Activated CD8-positive, alpha-beta memory T cell treated with anti-CD3 and anti-CD28 coated beads, Interleukin-2, amount 50 U/mL, for 24 hours (primary cell): ENCODE results near the gene EPHB6.

Source experiments
- DNase-seq: peaks from one replicate; pipeline ENCODE4 v3.0.0-alpha.2; 2020; ENCODE audit errors: extremely low read depth

Gene EPHB6

GRCh38 chr7:142866361-142867096 is 11.7 kb downstream of the EPHB6 start:
- DNase-seq, result no peak

GRCh38 chr7:142867097-142867378 is 12.2 kb downstream of the EPHB6 start:
- DNase-seq, result no peak

GRCh38 chr7:142867398-142868187 is 12.7 kb downstream of the EPHB6 start:
- DNase-seq, result no peak

GRCh38 chr7:142868188-142868985 is 13.5 kb downstream of the EPHB6 start:
- DNase-seq, result no peak

- no peak for DNase-seq
Measured at GRCh38 chr7:142868986-142869415, 14.1 kb downstream of the EPHB6 start.

GRCh38 chr7:142869434-142869833 is 14.6 kb downstream of the EPHB6 start:
- no peak for DNase-seq

- no peak for DNase-seq
Measured at GRCh38 chr7:142870147-142870559, 15.3 kb downstream of the EPHB6 start.

GRCh38 chr7:142870566-142871259 is 15.8 kb downstream of the EPHB6 start:
- no peak for DNase-seq

GRCh38 chr7:142871260-142872105 is 16.6 kb downstream of the EPHB6 start:
- DNase-seq, result no peak

- DNase-seq, result no peak
Measured at GRCh38 chr7:142872106-142872675, 17.3 kb downstream of the EPHB6 start.

GRCh38 chr7:142873281-142873784 is 18.5 kb downstream of the EPHB6 start:
- no peak for DNase-seq

GRCh38 chr7:142873871-142874270 is 19.0 kb downstream of the EPHB6 start:
- no peak for DNase-seq

GRCh38 chr7:142874409-142874808 is 19.5 kb downstream of the EPHB6 start:
- DNase-seq, result no peak

- no peak for DNase-seq
Measured at GRCh38 chr7:142874837-142875236, 20.0 kb downstream of the EPHB6 start.

GRCh38 chr7:142875456-142875855 is 20.6 kb downstream of the EPHB6 start:
- DNase-seq, result no peak

GRCh38 chr7:142876236-142876960 is 21.5 kb downstream of the EPHB6 start:
- DNase-seq, result no peak

GRCh38 chr7:142876991-142877910 is 22.4 kb downstream of the EPHB6 start:
- no peak for DNase-seq

- DNase-seq, result no peak
Measured at GRCh38 chr7:142878315-142878714, 23.4 kb downstream of the EPHB6 start.

GRCh38 chr7:142879060-142879459 is 24.2 kb downstream of the EPHB6 start:
- DNase-seq, result no peak
